Smooth muscle cell (in vitro differentiated cells): Measurements from ENCODE around the gene SFT2D3. TPM values are rescaled to one million over a fixed set of nuclear protein-coding genes. Genes with fewer than 3 reads are reported as not detected.

ENCODE experiments used
- DNase-seq: peaks from one replicate; lab custom pipeline; 2025; ENCODE audit not compliant: unreplicated experiment; lab: John Stamatoyannopoulos, UW
- H2AFZ ChIP-seq: fragments of 200-600 bp; sonication (generic); 2 replicates; pipeline ENCODE4 v1.6.0; 2016; ENCODE audit warnings: antibody characterized with exemption, low read depth, mild to moderate bottlenecking
- H3F3A ChIP-seq: fragments of 200-600 bp; sonication (generic); 2 replicates; pipeline ENCODE4 v1.6.0; 2017; ENCODE audit warnings: antibody characterized with exemption, low read depth
- H3K27ac ChIP-seq: fragments of 200-600 bp; sonication (generic); 2 replicates; pipeline ENCODE4 v1.5.1; 2016; ENCODE audit warnings: low read depth, mild to moderate bottlenecking
- H3K27me3 ChIP-seq: fragments of 200-600 bp; sonication (generic); 2 replicates; pipeline ENCODE4 v1.6.1; 2016; ENCODE audit warnings: low read depth, mild to moderate bottlenecking
- H3K36me3 ChIP-seq: fragments of 200-600 bp; sonication (generic); 2 replicates; pipeline ENCODE4 v1.5.1; 2016; ENCODE audit warnings: low read depth
- H3K4me1 ChIP-seq: fragments of 200-600 bp; sonication (generic); 2 replicates; pipeline ENCODE4 v1.5.1; 2016; ENCODE audit warnings: low read depth
- H3K4me2 ChIP-seq: fragments of 200-600 bp; sonication (generic); 2 replicates; pipeline ENCODE4 v1.6.0; 2016; ENCODE audit warnings: mild to moderate bottlenecking
- H3K4me3 ChIP-seq: fragments of 200-600 bp; sonication (generic); 2 replicates; pipeline ENCODE4 v1.5.1; 2016; ENCODE audit warnings: mild to moderate bottlenecking
- H3K79me2 ChIP-seq: fragments of 200-600 bp; sonication (generic); 2 replicates; pipeline ENCODE4 v1.6.0; 2016; ENCODE audit warnings: low read depth, mild to moderate bottlenecking
- H3K9ac ChIP-seq: fragments of 200-600 bp; sonication (generic); 2 replicates; pipeline ENCODE4 v1.6.0; 2016; ENCODE audit warnings: low read depth
- H3K9me3 ChIP-seq: fragments of 200-600 bp; sonication (generic); replicated peaks from 2 replicates; pipeline ENCODE4 v1.5.1; 2016; ENCODE audit warnings: low read depth
- H4K20me1 ChIP-seq: fragments of 200-600 bp; sonication (generic); 2 replicates; pipeline ENCODE4 v1.6.0; 2016; ENCODE audit warnings: low read depth
- WGBS: methylation state at CpG from one replicate; pipeline ENCODE4 v1.1.7; 2016; ENCODE audit warnings: low lambda C conversion rate; 5-methylcytosine and 5-hydroxymethylcytosine counted together
- polyA plus RNA-seq: library from polyadenylated mRNA; unstranded; fragments of >200 nt; fragmentation: Nextera tagmentation; extraction: Ambion mirVana; gene quantifications from 2 replicates; pipeline ENCODE4 v1.2.1, GENCODE V29; 2016
- total RNA-seq: library from RNA; depleted of rRNA; stranded (reverse); fragments of >200 nt; gene quantifications from 2 replicates; pipeline ENCODE4 v1.2.3, GENCODE V29; 2014
- TF ChIP-seq, protein P1 (sequence below): fragments of 200-600 bp; sonication (generic); IDR thresholded peaks from 2 replicates; pipeline ENCODE4 v1.5.1; 2017; ENCODE audit warnings: borderline replicate concordance, mild to moderate bottlenecking, antibody characterized with exemption; ENCODE audit not compliant: insufficient read depth, poor library complexity, severe bottlenecking

The SFT2D3 gene
- total and polyA plus RNA-seq, 2 experiments from 2014 or later: 7.0 TPM; not detected in 1

DNA sequence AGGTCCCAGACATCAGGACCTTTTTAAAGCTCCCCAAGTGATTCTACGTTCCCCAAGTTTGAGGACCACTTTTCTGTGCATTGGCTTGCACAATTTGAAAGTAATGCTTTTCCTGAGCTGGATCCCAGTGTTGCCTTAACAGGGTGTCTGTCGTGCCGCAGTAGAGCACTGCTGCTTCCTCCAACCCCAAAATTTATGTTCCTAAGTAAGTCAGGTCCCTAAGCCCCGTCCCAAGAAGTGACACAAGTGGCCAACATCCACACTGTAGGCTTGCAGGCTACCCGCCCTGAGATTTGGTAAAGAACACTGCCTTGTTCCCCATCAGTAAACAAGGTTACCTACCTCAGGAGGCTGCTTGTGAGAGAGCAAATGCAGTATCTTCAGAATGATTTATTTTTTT lies 2.0 kb downstream of the SFT2D3 start:
- Histone ChIP-seq H3K27me3 (no peaks in the 10 kb centered on the region), H3K79me2 (peaks cover 16% of the 10 kb centered on the region), H3F3A (peaks cover 22% of the 10 kb centered on the region), H3K4me3 (no peak overlapping the region), H4K20me1 (no peaks in the 10 kb centered on the region), H3K36me3 (peaks cover 3% of the 10 kb centered on the region), H3K27ac (no peak overlapping the region), H2AFZ (no peak overlapping the region), H3K4me1 (peaks cover 18% of the 10 kb centered on the region), H3K4me2 (no peak overlapping the region), H3K9ac (no peak overlapping the region), H3K9me3 (no peaks in the 10 kb centered on the region)
- TF ChIP-seq, protein P1, sequence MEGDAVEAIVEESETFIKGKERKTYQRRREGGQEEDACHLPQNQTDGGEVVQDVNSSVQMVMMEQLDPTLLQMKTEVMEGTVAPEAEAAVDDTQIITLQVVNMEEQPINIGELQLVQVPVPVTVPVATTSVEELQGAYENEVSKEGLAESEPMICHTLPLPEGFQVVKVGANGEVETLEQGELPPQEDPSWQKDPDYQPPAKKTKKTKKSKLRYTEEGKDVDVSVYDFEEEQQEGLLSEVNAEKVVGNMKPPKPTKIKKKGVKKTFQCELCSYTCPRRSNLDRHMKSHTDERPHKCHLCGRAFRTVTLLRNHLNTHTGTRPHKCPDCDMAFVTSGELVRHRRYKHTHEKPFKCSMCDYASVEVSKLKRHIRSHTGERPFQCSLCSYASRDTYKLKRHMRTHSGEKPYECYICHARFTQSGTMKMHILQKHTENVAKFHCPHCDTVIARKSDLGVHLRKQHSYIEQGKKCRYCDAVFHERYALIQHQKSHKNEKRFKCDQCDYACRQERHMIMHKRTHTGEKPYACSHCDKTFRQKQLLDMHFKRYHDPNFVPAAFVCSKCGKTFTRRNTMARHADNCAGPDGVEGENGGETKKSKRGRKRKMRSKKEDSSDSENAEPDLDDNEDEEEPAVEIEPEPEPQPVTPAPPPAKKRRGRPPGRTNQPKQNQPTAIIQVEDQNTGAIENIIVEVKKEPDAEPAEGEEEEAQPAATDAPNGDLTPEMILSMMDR: no peak
- WGBS: 95% methylated on average over 5 of the region's 5 CpGs
- no peak for DNase-seq

DNA sequence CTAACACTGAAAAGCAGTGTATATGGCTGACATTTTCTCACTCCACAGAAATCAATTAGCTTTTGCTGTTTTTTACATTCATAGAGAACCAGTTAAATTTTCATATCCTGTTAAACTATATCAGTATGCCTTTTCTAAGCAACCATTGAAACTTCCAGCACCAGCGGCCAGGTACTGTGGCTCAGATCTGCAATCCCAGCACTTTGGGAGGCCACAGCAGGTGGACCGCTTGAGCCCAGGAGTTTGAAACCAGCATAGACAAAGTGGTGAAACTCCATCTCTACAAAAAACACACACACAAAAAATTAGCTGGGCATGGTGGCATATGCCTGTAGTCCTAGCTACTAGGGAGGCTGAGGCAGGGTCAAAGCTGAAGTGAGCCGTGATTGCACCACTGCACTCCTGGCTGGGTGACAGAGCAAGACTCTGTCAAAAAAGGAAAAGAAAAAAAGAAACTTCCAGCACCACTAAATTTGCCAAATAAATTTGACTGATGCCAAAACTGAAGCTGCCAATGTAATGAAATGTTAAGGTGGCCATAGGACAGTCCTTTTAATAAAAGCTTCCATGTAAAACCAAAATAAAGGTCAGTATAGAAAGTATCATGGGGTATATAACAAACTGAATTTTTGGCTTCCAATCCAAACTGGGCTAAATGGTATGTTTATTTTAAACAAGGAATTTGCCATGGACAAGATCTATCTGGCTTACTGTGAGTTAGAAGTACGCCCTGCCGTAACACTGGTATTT lies 3.5 kb downstream of the SFT2D3 start:
- Histone ChIP-seq H3K9me3 (no peaks in the 10 kb centered on the region), H3K27me3 (no peaks in the 10 kb centered on the region), H3K36me3 (peaks cover 4% of the 10 kb centered on the region), H3F3A (peaks cover 22% of the 10 kb centered on the region), H3K4me2 (no peak overlapping the region), H4K20me1 (no peaks in the 10 kb centered on the region), H3K4me3 (no peak overlapping the region), H2AFZ (no peak overlapping the region), H3K9ac (no peak overlapping the region), H3K79me2 (peaks cover 16% of the 10 kb centered on the region), H3K27ac (no peak overlapping the region), H3K4me1 (peaks cover 18% of the 10 kb centered on the region)
- no peak for DNase-seq
- TF ChIP-seq, protein P1: no peak
- 87% methylated on average over 5 of the region's 5 CpGs for WGBS

DNA sequence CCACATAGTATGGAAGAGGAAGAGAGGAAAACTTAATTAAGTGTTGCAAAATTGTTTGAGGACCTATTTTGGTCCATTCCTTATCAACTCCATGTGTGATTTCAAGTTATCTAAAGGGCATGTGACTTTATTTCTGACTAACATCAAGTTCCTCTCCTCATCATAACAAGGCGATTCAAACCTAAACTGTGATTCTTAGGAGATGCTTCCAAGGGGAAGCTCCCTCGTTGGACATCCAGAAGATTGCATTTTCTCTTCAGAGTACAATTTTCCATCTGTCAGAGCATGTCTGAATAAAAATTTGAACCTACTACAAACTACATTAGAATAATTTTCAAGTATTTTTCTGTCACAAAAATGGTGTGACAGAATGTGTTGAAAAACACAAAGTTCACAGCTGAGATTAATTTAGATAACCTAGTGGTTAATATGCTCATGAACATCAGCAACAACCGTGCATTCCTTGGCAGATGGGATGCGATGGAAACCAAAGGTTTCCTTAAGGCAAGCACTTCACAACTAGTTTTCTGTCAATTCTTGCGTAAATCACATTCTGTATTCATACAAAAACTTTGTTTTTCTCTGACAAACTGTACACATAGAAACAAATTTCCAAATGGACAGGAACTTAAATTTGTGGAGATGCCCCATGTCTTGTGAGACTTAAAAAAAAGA lies 4.2 kb downstream of the SFT2D3 start:
- Histone ChIP-seq H3K9ac (no peak overlapping the region), H3K4me3 (no peak overlapping the region), H3F3A (peaks cover 22% of the 10 kb centered on the region), H3K36me3 (peaks cover 4% of the 10 kb centered on the region), H3K4me1 (peaks cover 17% of the 10 kb centered on the region), H3K9me3 (no peaks in the 10 kb centered on the region), H3K4me2 (no peak overlapping the region), H2AFZ (no peak overlapping the region), H3K79me2 (peaks cover 16% of the 10 kb centered on the region), H4K20me1 (no peaks in the 10 kb centered on the region), H3K27me3 (no peaks in the 10 kb centered on the region), H3K27ac (no peak overlapping the region)
- DNase-seq: no peak
- 92% methylated on average over 5 of the region's 5 CpGs for WGBS
- TF ChIP-seq, protein P1: no peak
